SK-N-SH (cell line): ENCODE data around the gene PNCK. TPM values are rescaled to one million over a fixed set of nuclear protein-coding genes. Genes with fewer than 3 reads are reported as not detected.

Source experiments
- CTCF ChIA-PET: fragments of 300-600, 350-600 bp; formaldehyde crosslinking; extraction: SDS; loops from one replicate; lab custom pipeline; 2021; lab: Yijun Ruan, JAX
- POLR2A ChIA-PET: fragments of 350-600 bp; sonication (Branson Sonifier 250); formaldehyde crosslinking; extraction: SDS; loops from one replicate; lab custom pipeline; 2020; ENCODE audit warnings: antibody characterized with exemption, inconsistent platforms; lab: Yijun Ruan, JAX
- DNase-seq: peaks from one replicate; pipeline ENCODE4 v3.0.0; 2012
- H2AFZ ChIP-seq: fragments of 200-600 bp; sonication (generic); 2 replicates; pipeline ENCODE4 v1.8.1; 2016; ENCODE audit warnings: antibody characterized with exemption, mild to moderate bottlenecking, low read depth
- H3F3A ChIP-seq: fragments of 200-600 bp; sonication (generic); replicated peaks from 2 replicates; pipeline ENCODE3; 2016; ENCODE audit warnings: antibody characterized with exemption, mild to moderate bottlenecking; ENCODE audit not compliant: insufficient read depth
- H3K27ac ChIP-seq, 2 experiments: fragments of 200-500 bp in 1 of 2; fragments of 200-600 bp in 1 of 2; sonication (Bioruptor generic) in 1 of 2; sonication (generic), shearing (Covaris generic) in 1 of 2; 2 replicates each; pipeline versions ENCODE4 v1.5.1 to v1.6.1; 2014 to 2016; ENCODE audit warnings: low read depth in 2 of 2, inconsistent platforms in 1 of 2, low read length in 1 of 2, mild to moderate bottlenecking in 1 of 2, mixed read lengths in 1 of 2
- H3K27me3 ChIP-seq: fragments of 200-600 bp; sonication (generic), shearing (Covaris generic); 2 replicates; pipeline ENCODE4 v1.6.1; 2016; ENCODE audit warnings: mixed run types; ENCODE audit not compliant: insufficient read depth
- H3K36me3 ChIP-seq, 2 experiments: fragments of 200-500 bp in 1 of 2; fragments of 200-600 bp in 1 of 2; sonication (Bioruptor generic) in 1 of 2; sonication (generic) in 1 of 2; replicated peaks in 1 of 2; 2 replicates each; pipeline versions ENCODE3 to v1.5.1; 2014 to 2016; ENCODE audit warnings: low read length in 1 of 2, mild to moderate bottlenecking in 1 of 2; ENCODE audit not compliant: insufficient read depth in 2 of 2, control insufficient read depth in 1 of 2
- H3K4me1 ChIP-seq, 2 experiments: fragments of 200-500 bp in 1 of 2; fragments of 200-600 bp in 1 of 2; sonication (Bioruptor generic) in 1 of 2; sonication (generic), shearing (Covaris generic) in 1 of 2; 2 replicates each; pipeline versions ENCODE4 v1.5.1 to v1.6.1; 2014 to 2016; ENCODE audit warnings: low read depth in 1 of 2, low read length in 1 of 2, mixed run types in 1 of 2; ENCODE audit not compliant: insufficient read depth in 2 of 2, control insufficient read depth in 1 of 2
- H3K4me2 ChIP-seq: fragments of 200-600 bp; sonication (generic), shearing (Covaris generic); 2 replicates; pipeline ENCODE4 v1.6.1; 2017; ENCODE audit warnings: mixed run types
- H3K4me3 ChIP-seq, 2 experiments: fragments of 200-500 bp in 1 of 2; fragments of 200-600 bp in 1 of 2; sonication (Bioruptor generic) in 1 of 2; sonication (generic), shearing (Covaris generic) in 1 of 2; 2 replicates each; pipeline versions ENCODE4 v1.5.1 to v1.8.1; 2014 to 2016; ENCODE audit warnings: low read depth in 2 of 2, inconsistent platforms in 1 of 2, low read length in 1 of 2, mild to moderate bottlenecking in 1 of 2, mixed read lengths in 1 of 2, moderate library complexity in 1 of 2
- H3K79me2 ChIP-seq: fragments of 200-600 bp; sonication (generic); 2 replicates; pipeline ENCODE4 v1.8.1; 2017; ENCODE audit warnings: mild to moderate bottlenecking; ENCODE audit not compliant: insufficient read depth
- H3K9ac ChIP-seq: fragments of 200-600 bp; sonication (generic); 2 replicates; pipeline ENCODE4 v1.6.1; 2017; ENCODE audit warnings: mixed run types
- H3K9me2 ChIP-seq: fragments of 200-600 bp; sonication (generic); 2 replicates; pipeline ENCODE4 v1.6.1; 2017; ENCODE audit warnings: mixed run types
- H3K9me3 ChIP-seq: fragments of 200-600 bp; sonication (generic); 2 replicates; pipeline ENCODE4 v1.6.1; 2017; ENCODE audit warnings: mixed run types, mild to moderate bottlenecking, moderate library complexity
- H4K20me1 ChIP-seq: fragments of 200-600 bp; sonication (generic); 2 replicates; pipeline ENCODE4 v1.6.1; 2017; ENCODE audit warnings: mild to moderate bottlenecking, mixed run types; ENCODE audit not compliant: insufficient read depth
- ELF1 ChIP-seq: IDR thresholded peaks from 2 replicates; pipeline ENCODE4 v1.4.0; 2012
- EP300 ChIP-seq, 2 experiments: IDR thresholded peaks; 2 replicates each; pipeline versions ENCODE4 v1.4.0 to v1.6.1; 2012; ENCODE audit warnings: borderline replicate concordance in 1 of 2, low read depth in 1 of 2, low read length in 1 of 2
- FOXJ3 ChIP-seq: sonication (generic); formaldehyde crosslinking; IDR thresholded peaks from 2 replicates; pipeline ENCODE4 v1.5.1; 2020; ENCODE audit warnings: mild to moderate bottlenecking, missing genetic modification reagents
- FOXM1 ChIP-seq: IDR thresholded peaks from 2 replicates; pipeline ENCODE4 v1.4.0; 2012; ENCODE audit warnings: low read depth, mild to moderate bottlenecking
- GATA2 ChIP-seq: sonication (generic); formaldehyde crosslinking; IDR thresholded peaks from 2 replicates; pipeline ENCODE4 v1.5.0; 2020; ENCODE audit warnings: mild to moderate bottlenecking, missing genetic modification reagents
- JUND ChIP-seq: IDR thresholded peaks from 2 replicates; pipeline ENCODE4 v1.4.0; 2012
- MEF2A ChIP-seq: IDR thresholded peaks from 2 replicates; pipeline ENCODE4 v1.4.0; 2012; ENCODE audit warnings: low read depth, borderline replicate concordance
- MXI1 ChIP-seq: IDR thresholded peaks from 2 replicates; pipeline ENCODE4 v1.6.1; 2012; ENCODE audit warnings: mild to moderate bottlenecking, low read depth, low read length, improper control_type of control experiment
- NRF1 ChIP-seq: IDR thresholded peaks from 2 replicates; pipeline ENCODE4 v1.6.1; 2012; ENCODE audit warnings: low read depth, mild to moderate bottlenecking, low read length
- POLR2AphosphoS5 ChIP-seq: IDR thresholded peaks from 2 replicates; pipeline ENCODE4 v1.6.1; 2012; ENCODE audit warnings: low read depth, low read length
- RAD21 ChIP-seq: IDR thresholded peaks from 2 replicates; pipeline ENCODE4 v1.6.1; 2012; ENCODE audit warnings: mild to moderate bottlenecking, low read length
- RFX5 ChIP-seq: IDR thresholded peaks from 2 replicates; pipeline ENCODE4 v1.6.1; 2012; ENCODE audit warnings: mild to moderate bottlenecking, improper control_type of control experiment, low read length
- SMC3 ChIP-seq: IDR thresholded peaks from 2 replicates; pipeline ENCODE4 v1.6.1; 2012; ENCODE audit warnings: low read depth, low read length, improper control_type of control experiment
- TEAD4 ChIP-seq: IDR thresholded peaks from 2 replicates; pipeline ENCODE4 v1.4.0; 2012; ENCODE audit warnings: mild to moderate bottlenecking, borderline replicate concordance; ENCODE audit not compliant: insufficient read depth
- YY1 ChIP-seq: IDR thresholded peaks from 2 replicates; pipeline ENCODE4 v1.4.0; 2012; ENCODE audit warnings: low read depth, mild to moderate bottlenecking
- WGBS: methylation state at CpG from one replicate; pipeline ENCODE4 v1.1.6; 2017; ENCODE audit warnings: low lambda C conversion rate; 5-methylcytosine and 5-hydroxymethylcytosine counted together
- polyA plus RNA-seq, 3 experiments: library from polyadenylated mRNA; depleted of rRNA; stranded (reverse); fragments of >200 nt; gene quantifications; 2 replicates each; pipeline ENCODE4 v1.2.3, GENCODE V29; 2012
- TF ChIP-seq, protein P1 (sequence below): IDR thresholded peaks from 2 replicates; pipeline ENCODE4 v1.4.0; 2012; ENCODE audit warnings: low read depth, borderline replicate concordance
- TF ChIP-seq, protein P2 (sequence below): IDR thresholded peaks from 2 replicates; pipeline ENCODE4 v1.4.0; 2012; ENCODE audit warnings: low read depth, borderline replicate concordance
- TF ChIP-seq, protein P3 (sequence below): IDR thresholded peaks from 2 replicates; pipeline ENCODE4; 2012
- TF ChIP-seq, protein P4 (sequence below): fragments of 200-600 bp; sonication (generic); IDR thresholded peaks from 2 replicates; pipeline ENCODE4 v1.6.1; 2017; ENCODE audit warnings: antibody characterized with exemption, mild to moderate bottlenecking, moderate library complexity

Gene PNCK
- polyA plus RNA-seq, 1 of the 3 experiments (the other 2 are of a cell fraction), result 1.2 TPM

DNA sequence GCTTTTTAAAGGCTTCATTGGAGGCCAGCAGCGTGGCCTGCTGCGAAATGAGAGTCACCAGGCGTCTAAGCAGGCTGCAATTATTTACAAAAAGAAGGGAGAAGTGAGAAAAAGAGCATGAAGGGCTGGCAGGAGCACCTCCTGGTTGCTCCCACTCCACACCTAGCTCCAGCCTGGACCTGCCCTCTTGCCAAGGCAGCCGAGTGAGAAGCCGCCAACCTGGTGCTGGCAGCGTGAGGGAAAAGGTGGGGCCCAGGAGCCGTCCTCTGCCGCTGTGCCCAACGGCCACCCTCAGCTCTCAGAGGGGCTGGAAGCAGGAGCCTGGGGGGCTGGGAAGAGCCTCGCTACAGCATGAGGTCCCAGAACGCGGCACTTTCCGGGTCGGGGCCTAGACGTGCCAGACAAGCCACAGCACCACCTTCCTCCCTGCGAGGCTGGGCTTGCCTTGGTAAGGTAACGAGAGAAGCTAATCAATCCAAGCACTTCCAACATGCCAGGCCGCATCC is 30.5 kb upstream of the PNCK start:
- H3K36me3 ChIP-seq, result peaks cover 3 to 8% of the 10 kb centered on the region in 2 experiments
- no peak for DNase-seq
- H3K9me3 ChIP-seq, result no peaks in the 10 kb centered on the region
- H3K27me3 ChIP-seq, result peaks cover 16% of the 10 kb centered on the region; the same call in 1 of the 2 replicates
- ChIA-PET POLR2A (no interaction called here), CTCF (no interaction called here)
- H3K9ac ChIP-seq, result no peak overlapping the region
- no peak overlapping the region for H2AFZ ChIP-seq
- H3F3A ChIP-seq, result no peaks in the 10 kb centered on the region
- no peaks in the 10 kb centered on the region for H3K9me2 ChIP-seq
- H3K27ac ChIP-seq, result no peak overlapping the region
- no peak overlapping the region for H3K4me3 ChIP-seq
- H3K79me2 ChIP-seq, result peaks cover 6% of the 10 kb centered on the region; the same call in 1 of the 2 replicates
- 0 out of 2 replicates have a peak, but pooled peaks cover 9% of the 10 kb centered on the region for H4K20me1 ChIP-seq
- 68% methylated on average over 17 of the region's 18 CpGs for WGBS
- no peak overlapping the region for H3K4me2 ChIP-seq
- no peak for TF ChIP-seq FOXJ3 (CRISPR knock-in tag)
- TF ChIP-seq, protein P1, sequence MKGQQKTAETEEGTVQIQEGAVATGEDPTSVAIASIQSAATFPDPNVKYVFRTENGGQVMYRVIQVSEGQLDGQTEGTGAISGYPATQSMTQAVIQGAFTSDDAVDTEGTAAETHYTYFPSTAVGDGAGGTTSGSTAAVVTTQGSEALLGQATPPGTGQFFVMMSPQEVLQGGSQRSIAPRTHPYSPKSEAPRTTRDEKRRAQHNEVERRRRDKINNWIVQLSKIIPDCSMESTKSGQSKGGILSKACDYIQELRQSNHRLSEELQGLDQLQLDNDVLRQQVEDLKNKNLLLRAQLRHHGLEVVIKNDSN, result no peak
- TF ChIP-seq NRF1, result no peak
- peaks cover 0 to 6% of the 10 kb centered on the region in 2 experiments; a peak in 1 of 4 replicates for H3K4me1 ChIP-seq

DNA sequence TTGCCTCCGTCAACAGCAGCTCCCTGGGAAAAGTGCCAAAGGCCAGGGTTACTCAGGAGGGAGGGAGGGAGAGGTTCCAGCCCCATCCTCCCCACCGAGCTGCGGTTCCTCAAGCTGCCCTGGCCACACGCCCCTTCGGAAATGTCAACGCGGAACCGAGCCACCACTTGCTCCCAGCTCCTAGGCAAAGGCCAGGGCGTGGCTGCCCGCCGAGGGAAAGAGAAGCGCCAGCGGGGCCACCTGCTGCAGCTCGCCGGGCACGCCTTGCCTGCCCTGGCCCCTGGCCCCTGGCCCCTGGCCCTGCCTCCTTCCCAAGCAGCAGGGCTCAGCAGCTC is 29.4 kb upstream of the PNCK start:
- no peak for DNase-seq
- H3K27me3 ChIP-seq, result peaks cover 13% of the 10 kb centered on the region; the same call in 1 of the 2 replicates
- no peaks in the 10 kb centered on the region for H3K9me2 ChIP-seq
- H3K4me3 ChIP-seq, result no peak overlapping the region
- H4K20me1 ChIP-seq, result 0 out of 2 replicates have a peak, but pooled peaks cover 4% of the 10 kb centered on the region
- H3F3A ChIP-seq, result no peaks in the 10 kb centered on the region
- peaks cover 5% of the 10 kb centered on the region; the same call in 1 of the 2 replicates for H3K79me2 ChIP-seq
- no peaks in the 10 kb centered on the region for H3K9me3 ChIP-seq
- H3K4me1 ChIP-seq, result no peaks in the 10 kb centered on the region; a peak in 1 of 4 replicates
- no peak overlapping the region for H2AFZ ChIP-seq
- H3K27ac ChIP-seq, result no peak overlapping the region
- H3K9ac ChIP-seq, result no peak overlapping the region
- 66% methylated on average over 10 of the region's 16 CpGs for WGBS
- POLR2A ChIA-PET, result no interaction called here
- H3K36me3 ChIP-seq, result peaks cover 1 to 6% of the 10 kb centered on the region in 2 experiments
- TF ChIP-seq, protein P2, sequence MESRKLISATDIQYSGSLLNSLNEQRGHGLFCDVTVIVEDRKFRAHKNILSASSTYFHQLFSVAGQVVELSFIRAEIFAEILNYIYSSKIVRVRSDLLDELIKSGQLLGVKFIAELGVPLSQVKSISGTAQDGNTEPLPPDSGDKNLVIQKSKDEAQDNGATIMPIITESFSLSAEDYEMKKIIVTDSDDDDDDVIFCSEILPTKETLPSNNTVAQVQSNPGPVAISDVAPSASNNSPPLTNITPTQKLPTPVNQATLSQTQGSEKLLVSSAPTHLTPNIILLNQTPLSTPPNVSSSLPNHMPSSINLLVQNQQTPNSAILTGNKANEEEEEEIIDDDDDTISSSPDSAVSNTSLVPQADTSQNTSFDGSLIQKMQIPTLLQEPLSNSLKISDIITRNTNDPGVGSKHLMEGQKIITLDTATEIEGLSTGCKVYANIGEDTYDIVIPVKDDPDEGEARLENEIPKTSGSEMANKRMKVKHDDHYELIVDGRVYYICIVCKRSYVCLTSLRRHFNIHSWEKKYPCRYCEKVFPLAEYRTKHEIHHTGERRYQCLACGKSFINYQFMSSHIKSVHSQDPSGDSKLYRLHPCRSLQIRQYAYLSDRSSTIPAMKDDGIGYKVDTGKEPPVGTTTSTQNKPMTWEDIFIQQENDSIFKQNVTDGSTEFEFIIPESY, result no peak
- TF ChIP-seq SMC3, result no peak
- TF ChIP-seq YY1, result no peak
- no peak for TF ChIP-seq TEAD4
- TF ChIP-seq RFX5, result no peak
- no peak for TF ChIP-seq EP300 (IDR thresholded peaks at IDR 0.05; ENCODE audit: borderline replicate concordance in 1 of 2, low read depth in 1 of 2, low read length in 1 of 2)
- no peak for TF ChIP-seq MXI1
- TF ChIP-seq GATA2 (CRISPR knock-in tag), result no peak
- TF ChIP-seq, protein P1, result no peak
- TF ChIP-seq, protein P3, sequence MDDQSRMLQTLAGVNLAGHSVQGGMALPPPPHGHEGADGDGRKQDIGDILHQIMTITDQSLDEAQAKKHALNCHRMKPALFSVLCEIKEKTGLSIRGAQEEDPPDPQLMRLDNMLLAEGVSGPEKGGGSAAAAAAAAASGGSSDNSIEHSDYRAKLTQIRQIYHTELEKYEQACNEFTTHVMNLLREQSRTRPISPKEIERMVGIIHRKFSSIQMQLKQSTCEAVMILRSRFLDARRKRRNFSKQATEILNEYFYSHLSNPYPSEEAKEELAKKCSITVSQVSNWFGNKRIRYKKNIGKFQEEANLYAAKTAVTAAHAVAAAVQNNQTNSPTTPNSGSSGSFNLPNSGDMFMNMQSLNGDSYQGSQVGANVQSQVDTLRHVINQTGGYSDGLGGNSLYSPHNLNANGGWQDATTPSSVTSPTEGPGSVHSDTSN, result no peak
- TF ChIP-seq RAD21, result no peak
- TF ChIP-seq, protein P4, sequence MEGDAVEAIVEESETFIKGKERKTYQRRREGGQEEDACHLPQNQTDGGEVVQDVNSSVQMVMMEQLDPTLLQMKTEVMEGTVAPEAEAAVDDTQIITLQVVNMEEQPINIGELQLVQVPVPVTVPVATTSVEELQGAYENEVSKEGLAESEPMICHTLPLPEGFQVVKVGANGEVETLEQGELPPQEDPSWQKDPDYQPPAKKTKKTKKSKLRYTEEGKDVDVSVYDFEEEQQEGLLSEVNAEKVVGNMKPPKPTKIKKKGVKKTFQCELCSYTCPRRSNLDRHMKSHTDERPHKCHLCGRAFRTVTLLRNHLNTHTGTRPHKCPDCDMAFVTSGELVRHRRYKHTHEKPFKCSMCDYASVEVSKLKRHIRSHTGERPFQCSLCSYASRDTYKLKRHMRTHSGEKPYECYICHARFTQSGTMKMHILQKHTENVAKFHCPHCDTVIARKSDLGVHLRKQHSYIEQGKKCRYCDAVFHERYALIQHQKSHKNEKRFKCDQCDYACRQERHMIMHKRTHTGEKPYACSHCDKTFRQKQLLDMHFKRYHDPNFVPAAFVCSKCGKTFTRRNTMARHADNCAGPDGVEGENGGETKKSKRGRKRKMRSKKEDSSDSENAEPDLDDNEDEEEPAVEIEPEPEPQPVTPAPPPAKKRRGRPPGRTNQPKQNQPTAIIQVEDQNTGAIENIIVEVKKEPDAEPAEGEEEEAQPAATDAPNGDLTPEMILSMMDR, result no peak
- TF ChIP-seq FOXM1, result no peak
- no peak for TF ChIP-seq POLR2AphosphoS5
- no peak for TF ChIP-seq JUND
- TF ChIP-seq ELF1, result no peak
- no peak for TF ChIP-seq MEF2A
- no peak overlapping the region for H3K4me2 ChIP-seq
- CTCF ChIA-PET, result no interaction called here
